HK-2 (cell line): ENCODE measurements around the gene ADGRG6.
A peak's percentile ranks its signal among the peaks of the same experiment; 100 is the strongest.
"Not testable (repeated sequence)": the region's sequence is repeated elsewhere in the genome, so short reads cannot be mapped to it uniquely, and the experiment has no call there.

Experiments used
- DNase-seq: peaks from one replicate; pipeline ENCODE4 v3.0.0-alpha.2; 2018; ENCODE audit not compliant: unreplicated experiment

ADGRG6 gene

DNA sequence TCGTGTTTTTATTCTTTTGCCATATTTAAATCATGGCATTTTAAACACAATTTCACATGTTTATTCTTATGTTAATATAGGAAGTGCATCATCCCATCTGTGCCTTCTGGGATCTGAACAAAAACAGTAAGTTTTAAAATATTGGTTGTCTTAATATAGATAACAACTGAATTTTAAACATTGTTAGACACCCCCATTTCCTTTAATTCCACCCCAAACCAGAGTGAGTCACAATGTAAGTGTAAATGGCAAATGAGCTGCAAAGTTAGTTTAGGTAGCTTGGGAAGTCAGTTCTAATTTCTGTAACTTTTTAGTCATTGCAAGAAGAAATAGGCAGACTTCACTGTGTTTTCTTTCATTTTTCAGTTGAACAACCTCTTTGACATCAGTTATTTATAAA is 108.0 kb downstream of the ADGRG6 start:
- no peak for DNase-seq

DNA sequence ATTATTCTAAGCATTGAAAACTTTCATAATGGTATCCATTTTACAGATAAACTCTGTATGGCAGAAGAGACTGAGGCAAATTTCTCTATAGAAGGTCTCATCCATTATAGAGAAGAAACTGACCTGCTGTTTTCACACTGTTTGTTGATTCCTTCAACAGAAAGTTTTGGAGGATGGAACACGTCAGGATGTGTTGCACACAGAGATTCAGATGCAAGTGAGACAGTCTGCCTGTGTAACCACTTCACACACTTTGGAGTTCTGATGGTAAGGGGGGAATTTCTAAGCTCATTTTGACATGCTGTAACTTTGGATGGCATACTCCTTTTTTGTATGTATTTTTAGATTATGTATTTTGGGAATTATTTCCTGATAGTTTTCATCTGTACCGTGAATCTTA is 109.3 kb downstream of the ADGRG6 start:
- no peak for DNase-seq

DNA sequence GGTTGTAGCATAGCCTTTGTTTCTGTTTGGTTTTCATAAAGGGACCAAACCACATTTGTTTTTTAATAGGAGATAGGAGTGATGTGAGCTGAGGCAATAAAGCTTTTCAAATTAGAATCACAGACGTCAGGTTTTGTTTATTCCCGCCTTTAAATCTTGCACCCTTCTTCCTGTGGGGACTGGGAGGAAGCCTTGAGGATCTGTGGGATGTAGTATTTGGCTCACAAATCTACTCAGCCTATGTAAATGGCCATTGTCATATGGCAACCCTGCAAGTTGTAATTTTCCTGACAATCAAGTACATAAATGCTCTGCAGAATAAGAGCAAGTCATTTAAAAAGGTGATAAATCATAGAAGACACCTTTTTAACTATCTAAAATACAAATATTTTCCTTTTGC is 110.4 kb downstream of the ADGRG6 start:
- no peak for DNase-seq

DNA sequence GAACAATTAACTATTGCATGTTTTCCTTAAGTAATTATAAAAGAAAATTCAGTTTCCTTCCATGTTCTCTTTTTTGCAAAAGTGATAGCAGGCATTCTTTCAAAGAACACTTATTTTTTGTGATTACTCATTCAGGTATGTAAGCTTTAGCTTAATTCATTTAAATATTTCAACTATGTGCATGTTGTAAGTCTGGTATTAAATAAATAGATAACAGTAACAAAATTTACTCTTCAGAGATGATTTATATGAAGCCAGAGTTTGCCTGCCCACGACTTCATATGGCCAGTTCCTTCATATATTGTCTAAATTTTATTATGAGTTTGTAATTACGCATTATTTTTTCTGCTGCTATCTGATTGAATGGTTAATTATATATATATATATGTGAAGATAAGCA is 110.9 kb downstream of the ADGRG6 start:
- no peak for DNase-seq

DNA sequence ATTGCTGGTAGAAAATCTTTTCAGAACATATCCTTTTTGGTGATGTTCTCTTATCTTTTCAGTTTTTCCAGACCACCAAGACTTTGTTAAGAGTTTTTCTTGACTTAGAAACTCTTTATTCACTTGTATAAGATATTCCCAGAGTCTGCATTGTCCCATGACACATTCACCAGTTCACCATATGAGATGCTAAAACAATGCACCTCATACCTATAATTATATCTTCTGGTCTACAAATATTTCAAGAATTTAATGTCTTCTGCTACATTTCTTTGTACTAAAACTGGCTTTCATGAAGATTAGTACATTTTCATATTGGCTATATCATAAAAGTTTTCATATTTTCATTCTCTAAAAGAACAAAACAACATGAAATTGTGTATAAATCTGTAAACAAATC is 111.3 kb downstream of the ADGRG6 start:
- DNase-seq: no peak

DNA sequence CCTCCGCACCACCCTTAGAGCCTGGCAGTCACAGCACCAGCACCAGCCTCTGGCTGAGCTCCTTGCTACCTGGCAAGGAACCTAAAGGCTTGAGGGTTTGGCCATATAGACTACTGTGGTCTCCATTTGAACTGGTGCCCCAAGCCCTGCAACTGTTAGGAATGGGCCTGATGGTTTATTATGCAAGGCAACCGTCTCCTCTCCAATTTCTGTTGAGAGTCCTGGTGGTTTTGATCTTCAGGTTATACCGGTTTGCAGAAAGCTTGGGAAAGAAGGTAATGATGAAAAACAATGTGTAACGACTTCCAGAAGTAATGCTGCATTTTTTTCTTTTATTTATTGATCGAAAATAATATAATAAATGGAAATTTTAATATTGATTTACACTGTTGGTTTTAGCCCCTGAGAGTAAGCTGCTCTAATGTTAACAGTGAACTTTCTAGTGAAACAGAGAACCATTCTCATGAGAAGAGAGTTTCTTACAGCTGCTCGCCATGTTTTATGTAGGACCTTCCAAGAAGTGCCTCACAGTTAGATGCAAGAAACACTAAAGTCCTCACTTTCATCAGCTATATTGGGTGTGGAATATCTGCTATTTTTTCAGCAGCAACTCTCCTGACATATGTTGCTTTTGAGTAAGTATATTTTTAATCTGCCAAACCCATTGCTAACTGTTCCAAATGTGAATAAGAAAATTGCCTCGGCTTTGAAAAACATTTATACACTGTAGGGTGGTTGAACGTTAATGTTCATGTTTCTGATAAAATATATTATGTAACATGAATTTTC is 112.8 kb downstream of the ADGRG6 start:
- no peak for DNase-seq

DNA sequence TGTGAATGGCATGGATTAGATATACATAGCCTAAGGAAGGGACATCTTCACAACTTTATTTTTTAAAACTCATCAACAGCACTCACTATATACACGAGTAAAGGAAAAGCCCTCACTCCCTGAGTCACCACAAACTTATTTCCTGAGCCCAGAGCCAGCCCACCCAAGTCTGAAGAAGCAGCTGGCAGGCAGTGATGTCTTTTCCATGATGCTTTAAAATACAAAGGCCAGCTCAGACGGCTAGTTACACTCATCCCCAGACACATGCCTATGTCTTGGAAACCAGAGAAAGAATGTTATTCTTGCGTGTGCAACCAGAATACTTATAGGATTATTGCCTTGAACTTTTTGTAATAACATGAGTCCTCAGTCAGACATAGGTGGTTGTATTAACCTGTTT is 114.4 kb downstream of the ADGRG6 start:
- DNase-seq: peak; percentile 34

DNA sequence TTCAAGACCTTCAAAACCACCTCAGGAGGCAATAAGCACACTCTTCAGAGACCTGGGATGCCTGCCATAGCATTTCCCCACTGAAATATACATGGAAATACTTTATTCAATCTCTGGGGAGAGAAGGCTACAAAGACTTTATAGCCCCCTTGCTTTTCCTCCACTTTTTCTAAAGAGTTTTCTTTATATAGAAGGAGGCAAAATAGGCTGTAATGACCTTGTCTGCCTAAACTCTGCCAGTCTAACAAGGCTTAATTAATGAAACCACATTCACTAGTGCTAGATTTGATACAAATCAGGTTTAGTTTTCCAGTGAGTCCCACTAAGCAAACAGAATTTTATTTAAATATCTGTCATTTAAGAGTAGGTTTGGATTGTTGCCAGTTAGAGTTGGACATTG is 114.9 kb downstream of the ADGRG6 start:
- DNase-seq: no peak

DNA sequence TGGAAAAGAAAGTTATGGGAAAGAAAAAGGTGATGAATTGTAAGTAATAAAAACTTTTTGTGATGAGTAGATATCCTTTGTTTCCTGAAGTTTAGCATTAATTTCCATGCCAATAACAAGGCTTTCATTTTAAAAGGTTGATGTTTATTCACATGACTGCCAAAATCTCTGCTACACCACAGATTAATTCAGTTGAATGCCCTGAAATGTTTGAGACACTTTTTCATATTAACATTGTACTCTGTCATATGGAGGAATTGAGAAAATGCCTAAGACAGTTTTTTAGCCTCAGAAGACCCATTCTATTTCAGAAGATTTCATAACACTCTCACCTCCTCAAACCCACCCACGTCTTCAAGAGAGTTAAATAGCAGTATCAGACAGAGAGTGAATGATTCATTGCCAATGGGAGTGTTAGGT is 115.5 kb downstream of the ADGRG6 start:
- no peak for DNase-seq

DNA sequence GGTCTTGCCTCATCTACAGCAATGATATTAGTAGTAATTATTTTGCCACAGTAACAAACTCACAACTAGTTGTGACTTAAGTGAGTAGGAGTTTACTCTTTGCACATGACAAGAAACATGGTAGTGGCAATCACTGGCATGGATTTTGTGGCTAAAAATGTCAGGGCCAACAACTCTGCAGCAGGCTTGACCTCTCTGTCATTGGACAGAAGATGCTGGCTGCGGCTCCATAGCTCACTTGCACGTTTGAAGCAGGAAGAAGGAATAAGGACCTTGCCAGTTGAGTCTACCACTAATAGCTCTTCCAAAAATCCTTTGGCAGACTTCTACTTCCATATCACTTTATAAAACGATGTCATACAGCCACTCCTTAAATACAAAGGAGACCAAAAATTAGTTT is 117.3 kb downstream of the ADGRG6 start:
- no peak for DNase-seq

DNA sequence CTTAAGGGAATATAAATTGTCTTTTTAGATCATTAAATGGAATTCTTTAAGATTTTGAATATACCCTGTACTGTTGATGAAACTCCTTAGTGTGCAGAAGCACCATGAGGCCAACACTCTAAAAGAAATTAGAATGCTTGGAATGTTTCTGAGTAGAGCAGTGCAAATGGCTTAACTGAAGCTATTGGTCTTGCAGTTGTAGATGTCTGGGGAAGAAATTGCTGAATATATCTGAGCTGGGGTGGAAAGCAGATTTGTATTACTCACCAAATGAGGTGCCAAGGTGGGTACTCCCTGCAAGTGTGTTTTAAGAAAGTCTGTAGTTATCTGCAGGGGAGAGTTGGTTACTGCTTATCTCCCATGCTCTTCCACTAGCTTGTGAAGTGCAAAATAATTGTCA is 119.0 kb downstream of the ADGRG6 start:
- no peak for DNase-seq

DNA sequence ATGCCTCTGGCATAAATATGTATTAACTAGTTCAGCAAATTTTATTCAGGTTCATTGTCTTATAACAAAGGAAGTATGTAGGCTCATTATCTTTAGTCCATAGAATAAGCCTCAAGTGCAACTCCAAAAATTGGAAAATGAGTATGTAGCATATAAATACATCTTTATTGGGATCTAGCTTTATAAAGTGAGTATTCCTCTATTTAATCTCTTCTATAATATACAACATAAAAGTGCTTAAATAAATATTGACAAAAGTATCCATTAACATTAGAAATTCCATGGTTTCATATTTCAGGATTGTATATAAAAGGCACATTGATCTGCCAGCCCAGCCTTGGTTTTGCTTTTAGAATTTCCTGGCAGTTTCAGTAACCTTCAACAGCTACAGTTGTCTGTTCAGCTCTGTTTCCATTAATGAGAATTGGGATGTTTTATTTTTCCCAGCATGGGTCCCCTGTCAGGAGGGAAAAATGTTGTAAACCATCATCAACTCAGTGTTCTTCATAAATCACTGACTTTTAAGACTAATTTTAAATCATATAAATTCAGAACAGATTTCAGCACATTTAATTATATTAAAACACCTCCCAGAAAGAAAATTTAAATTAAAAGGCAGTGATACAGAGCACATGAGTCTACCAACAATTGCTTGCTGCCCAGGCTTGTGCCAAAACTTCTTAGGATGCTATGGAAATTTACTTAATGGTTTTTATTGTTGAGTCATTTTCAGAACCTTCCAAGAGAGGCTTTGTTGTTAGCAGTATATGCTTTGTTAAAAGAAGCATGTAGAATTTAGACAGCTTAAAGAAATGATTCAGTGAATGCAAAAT is 119.7 kb downstream of the ADGRG6 start:
- DNase-seq: no peak

DNA sequence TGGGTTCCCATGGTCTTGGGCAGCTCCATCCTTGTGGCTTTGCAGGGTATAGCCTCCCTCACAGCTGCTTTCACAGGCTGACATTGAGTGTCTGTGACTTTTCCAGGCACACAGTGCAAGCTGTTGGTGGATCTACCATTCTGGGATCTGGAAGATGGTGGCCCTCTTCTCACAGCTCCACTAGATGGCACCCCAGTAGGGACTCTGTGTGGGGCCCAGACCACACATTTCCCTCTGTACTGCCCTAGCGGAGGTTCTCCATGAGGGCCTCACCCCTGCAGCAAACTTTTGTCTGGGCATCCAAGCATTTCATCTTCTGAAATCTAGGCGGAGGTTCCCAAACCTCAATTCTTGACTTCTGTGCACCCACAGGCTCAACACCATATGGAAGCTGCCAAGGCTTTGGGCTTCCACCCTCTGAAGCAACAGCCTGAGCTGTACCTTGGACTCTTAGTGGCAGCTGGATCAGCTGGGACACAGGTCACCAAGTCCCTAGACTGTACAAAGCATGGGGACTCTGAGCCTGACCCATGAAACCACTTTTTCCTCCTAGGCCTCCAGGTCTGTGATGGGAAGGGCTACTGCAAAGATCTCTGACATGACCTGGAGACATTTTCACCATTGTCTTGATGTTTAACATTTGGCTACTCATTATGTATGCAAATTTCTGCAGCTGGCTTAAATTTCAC is 124.8 kb downstream of the ADGRG6 start:
- DNase-seq: not testable (repeated sequence)

DNA sequence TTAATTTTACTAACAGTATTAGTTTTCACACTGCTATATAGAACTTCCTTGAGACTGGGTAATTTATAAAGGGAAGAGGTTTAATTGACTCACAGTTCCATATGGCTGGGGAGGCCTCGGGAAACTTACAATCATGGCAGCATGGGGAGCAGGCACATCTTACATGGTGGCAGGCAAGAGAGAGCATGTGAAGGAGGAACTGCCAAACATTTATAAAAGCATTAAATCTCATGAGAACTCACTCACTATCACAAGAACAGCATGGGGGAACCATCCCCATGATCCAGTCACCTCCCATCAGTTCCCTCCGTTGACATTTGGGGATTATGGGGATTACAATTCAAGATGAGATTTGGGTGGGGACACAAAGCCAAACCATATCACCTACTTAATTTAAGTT is 126.7 kb downstream of the ADGRG6 start:
- DNase-seq: not testable (repeated sequence)

DNA sequence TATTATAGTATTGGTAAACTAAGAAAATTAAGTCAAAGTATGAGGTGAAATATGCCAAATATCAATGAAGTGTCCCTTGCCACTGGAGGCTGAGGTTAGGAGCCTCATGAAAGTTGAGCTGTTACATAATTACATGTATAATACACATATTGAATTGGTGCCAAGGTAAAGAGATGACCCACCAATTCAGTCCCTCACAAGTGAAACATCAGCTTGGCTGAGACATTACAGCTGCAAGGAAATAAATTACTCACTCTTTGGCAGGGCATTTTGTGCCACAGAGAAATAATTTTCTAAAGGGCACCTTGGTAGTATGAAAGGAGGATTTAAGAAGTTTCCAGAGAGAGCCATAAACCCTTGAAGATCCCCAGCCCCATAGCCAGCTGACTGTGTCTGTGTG is 127.4 kb downstream of the ADGRG6 start:
- no peak for DNase-seq

DNA sequence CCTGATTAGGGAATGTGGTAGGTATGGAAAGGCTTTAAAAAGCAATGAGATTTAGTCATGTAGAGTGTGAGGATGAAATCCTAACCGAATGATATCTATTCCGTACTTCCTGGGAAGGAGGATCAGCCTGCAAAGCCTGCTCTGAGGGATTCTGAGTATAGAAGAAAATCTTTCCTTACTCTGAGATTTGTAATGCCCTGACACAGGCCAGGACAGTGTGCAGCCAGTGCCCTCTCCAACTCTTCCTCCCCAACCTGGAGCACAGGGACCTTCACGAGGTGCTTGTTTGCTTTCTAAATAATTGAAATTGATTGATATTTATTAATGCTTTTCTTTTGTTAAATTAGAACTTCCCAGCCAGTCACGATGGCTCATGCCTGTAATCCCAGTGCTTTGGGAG is 131.6 kb downstream of the ADGRG6 start:
- no peak for DNase-seq

DNA sequence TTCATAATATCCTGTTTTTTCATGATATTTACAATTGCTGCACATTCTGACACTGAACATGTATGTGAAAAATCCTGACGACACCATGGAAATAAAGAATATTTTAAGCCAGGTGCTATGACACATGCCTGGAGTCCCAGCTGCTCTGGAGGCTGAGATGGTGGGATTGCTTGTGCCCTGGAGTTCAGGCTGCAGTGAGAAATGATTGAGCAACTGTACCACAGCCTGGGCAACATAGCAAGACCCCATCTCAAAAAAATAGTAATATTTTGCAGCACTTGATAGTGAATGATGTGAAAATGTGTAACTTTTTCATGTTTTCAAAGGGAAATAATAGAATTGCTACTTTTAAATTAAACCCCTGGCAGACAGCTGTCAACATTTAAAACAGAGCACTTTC is 137.1 kb downstream of the ADGRG6 start:
- no peak for DNase-seq

DNA sequence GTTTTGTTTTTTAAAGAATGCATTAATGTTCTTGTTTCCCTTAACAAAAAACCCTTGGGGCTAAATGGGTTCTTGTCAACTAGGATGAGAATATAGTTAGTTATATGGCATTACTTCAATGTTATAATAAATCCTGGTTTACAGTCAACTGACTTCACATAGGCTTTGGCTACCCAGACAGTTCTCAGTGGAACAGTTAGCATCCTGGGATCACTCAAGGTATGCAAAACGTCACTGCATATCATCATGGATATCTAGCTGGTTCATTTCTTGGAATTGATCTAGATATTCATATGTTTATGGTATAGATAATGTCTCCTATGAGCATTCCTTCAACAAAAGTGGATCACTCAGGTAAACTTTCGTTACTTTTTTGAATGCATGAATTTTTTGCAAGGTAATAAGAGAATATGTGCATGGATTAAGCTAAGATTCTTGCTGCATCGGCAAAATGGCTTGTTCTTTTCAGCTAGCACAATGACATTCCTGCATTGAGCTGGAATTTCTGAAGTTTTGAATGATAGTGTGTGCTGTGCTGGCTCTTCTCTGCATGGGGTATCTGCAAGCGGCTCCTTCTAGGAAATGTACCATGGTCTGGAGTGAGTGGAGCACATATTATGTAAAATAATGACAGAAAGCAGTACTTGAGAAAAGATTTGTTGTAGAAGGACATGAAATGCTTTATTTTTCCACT is 138.9 kb downstream of the ADGRG6 start:
- no peak for DNase-seq

DNA sequence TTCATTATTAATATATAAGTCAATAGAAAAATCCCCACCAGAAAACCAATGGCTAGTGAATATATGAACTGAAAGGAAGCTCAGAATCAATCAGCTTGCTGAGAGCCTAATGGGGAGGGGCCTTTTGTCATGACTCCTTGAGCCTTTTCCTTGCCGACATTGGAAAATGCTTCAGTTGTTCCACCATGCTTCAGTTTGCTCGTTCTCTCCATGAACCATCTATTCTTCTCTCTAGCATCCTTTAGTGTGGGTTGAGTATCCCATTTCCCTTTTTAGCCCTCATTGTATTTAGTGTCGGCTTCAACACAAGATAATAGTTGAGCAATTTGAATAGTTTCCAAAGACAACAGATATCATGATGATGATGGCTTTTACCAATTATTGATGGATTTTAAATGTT is 139.9 kb downstream of the ADGRG6 start:
- DNase-seq: no peak

DNA sequence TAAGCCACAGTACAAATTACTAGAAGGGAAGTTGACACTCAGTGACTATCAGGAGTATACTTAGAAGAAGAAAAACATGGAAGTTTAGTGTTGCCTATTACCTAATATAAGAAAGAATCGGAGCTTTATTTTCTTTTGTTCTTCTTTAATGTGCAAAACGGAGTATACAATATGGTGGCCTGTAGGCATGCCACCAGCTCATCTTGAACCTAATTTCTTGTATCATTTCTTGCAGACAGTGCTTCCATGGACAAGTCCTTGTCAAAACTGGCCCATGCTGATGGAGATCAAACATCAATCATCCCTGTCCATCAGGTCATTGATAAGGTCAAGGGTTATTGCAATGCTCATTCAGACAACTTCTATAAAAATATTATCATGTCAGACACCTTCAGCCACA is 141.3 kb downstream of the ADGRG6 start:
- no peak for DNase-seq

DNA sequence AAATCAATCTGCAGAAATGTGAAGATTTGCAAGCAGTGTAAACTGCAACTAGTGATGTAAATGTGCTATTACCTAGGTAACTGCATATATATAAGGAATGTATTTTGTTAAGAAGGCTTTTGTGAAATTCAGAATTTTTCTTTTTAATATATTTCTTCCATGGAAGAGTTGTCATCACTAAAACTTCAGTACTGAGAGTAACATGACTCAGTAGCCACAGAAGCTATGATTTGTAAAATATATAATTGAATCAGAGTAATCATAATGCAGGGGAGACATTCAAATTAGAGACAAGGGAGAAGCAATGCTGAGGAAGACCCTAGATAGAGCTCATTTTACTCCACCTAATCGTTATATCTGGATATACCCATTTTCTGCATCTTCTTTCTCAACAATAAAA is 141.7 kb downstream of the ADGRG6 start:
- DNase-seq: no peak

DNA sequence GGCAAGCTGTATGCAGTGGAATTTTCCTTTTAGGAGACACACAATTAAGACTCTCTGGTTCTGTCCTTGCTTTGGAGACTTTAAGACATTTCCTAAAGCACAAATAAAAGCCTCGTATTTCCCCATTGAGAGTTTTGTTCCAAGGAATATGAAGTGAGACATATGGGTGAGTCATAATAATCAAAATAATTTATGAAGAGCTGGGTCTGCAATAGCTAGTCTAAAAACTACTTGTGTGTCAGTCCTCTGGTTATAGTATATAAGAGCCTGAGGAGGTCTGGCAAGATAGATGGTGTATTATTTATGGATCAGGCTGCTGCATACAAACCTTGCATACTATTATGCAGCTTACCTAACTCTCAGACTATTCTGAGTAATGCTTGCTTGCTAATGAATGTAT is 142.6 kb downstream of the ADGRG6 start:
- DNase-seq: no peak
